Measurements from ENCODE around the gene THEM5.

The THEM5 gene

GRCh38 chr1:151827853-151828252, 25.7 kb downstream of the THEM5 start:
- no peaks in the 10 kb centered on the region for H3K9me3 ChIP-seq (ENCODE audit: insufficient read depth, low read depth, low read length)
- H4K12ac ChIP-seq (ENCODE audit: low read depth, low read length): no peak overlapping the region

GRCh38 chr1:151825751-151826660, 27.5 kb downstream of the THEM5 start:
- Histone ChIP-seq H3K4me3 (ENCODE audit: low read depth, low read length) (no peak overlapping the region), H2AFZ (ENCODE audit: insufficient read depth, low read length, poor library complexity) (no peak overlapping the region), H3K79me1 (ENCODE audit: low read length) (no peaks in the 10 kb centered on the region), H3K36me3 (ENCODE audit: control insufficient read depth in 1 of 2, insufficient read depth in 2 of 2, low read length in 2 of 2) (no peaks in the 10 kb centered on the region), H3K79me2 (ENCODE audit: control insufficient read depth, insufficient read depth, low read length, poor library complexity) (no peaks in the 10 kb centered on the region), H3K14ac (ENCODE audit: low read length) (no peak overlapping the region), H3K27ac (ENCODE audit: low read depth, low read length) (no peak overlapping the region), H3K4me2 (ENCODE audit: low read length) (no peak overlapping the region), H2BK5ac (ENCODE audit: low read depth, low read length, poor library complexity) (no peak overlapping the region), H3K18ac (ENCODE audit: low read length) (no peak overlapping the region), H2AK5ac (ENCODE audit: low read length) (no peak overlapping the region), H4K12ac (ENCODE audit: low read depth, low read length) (no peak overlapping the region), H3K27me3 (ENCODE audit: insufficient read depth, low read length) (no peaks in the 10 kb centered on the region), H3K4me1 (ENCODE audit: control insufficient read depth in 1 of 2, insufficient read depth in 2 of 2, low read length in 2 of 2) (peaks cover 4 to 5% of the 10 kb centered on the region in 2 experiments), H4K91ac (ENCODE audit: low read depth, low read length) (no peak overlapping the region), H3K9ac (ENCODE audit: low read length) (no peak overlapping the region), H3K9me3 (ENCODE audit: insufficient read depth, low read depth, low read length) (no peaks in the 10 kb centered on the region), H3K4ac (ENCODE audit: low read depth, low read length) (no peak overlapping the region), H2BK120ac (ENCODE audit: insufficient read depth, low read length, poor library complexity) (no peak overlapping the region), H4K8ac (ENCODE audit: low read depth, low read length) (no peak overlapping the region), H3K23ac (ENCODE audit: low read length) (no peak overlapping the region), H2BK12ac (ENCODE audit: low read length) (no peak overlapping the region)
- DNase-seq: no peak
- WGBS (ENCODE audit: extremely low coverage, insufficient coverage, insufficient read length): no CpG with 5 or more reads among the region's 21 CpGs

More at GRCh38 chr1:151827853-151828252, 25.7 kb downstream of the THEM5 start:
- no peak overlapping the region for H3K4me2 ChIP-seq (ENCODE audit: low read length)
- H3K27me3 ChIP-seq (ENCODE audit: insufficient read depth, low read length): no peaks in the 10 kb centered on the region
- H2BK5ac ChIP-seq (ENCODE audit: low read depth, low read length, poor library complexity): no peak overlapping the region
- no peak overlapping the region for H3K4me3 ChIP-seq (ENCODE audit: low read depth, low read length)
- H3K79me1 ChIP-seq (ENCODE audit: low read length): no peaks in the 10 kb centered on the region
- no CpG with 5 or more reads among the region's 9 CpGs for WGBS (ENCODE audit: extremely low coverage, insufficient coverage, insufficient read length)
- H3K79me2 ChIP-seq (ENCODE audit: control insufficient read depth, insufficient read depth, low read length, poor library complexity): no peaks in the 10 kb centered on the region
- no peak overlapping the region for H3K4ac ChIP-seq (ENCODE audit: low read depth, low read length)
- no peak overlapping the region for H2AFZ ChIP-seq (ENCODE audit: insufficient read depth, low read length, poor library complexity)
- H3K18ac ChIP-seq (ENCODE audit: low read length): no peak overlapping the region
- no peak overlapping the region for H3K9ac ChIP-seq (ENCODE audit: low read length)
- DNase-seq: no peak
- H4K91ac ChIP-seq (ENCODE audit: low read depth, low read length): no peak overlapping the region
- H2AK5ac ChIP-seq (ENCODE audit: low read length): no peak overlapping the region
- H4K8ac ChIP-seq (ENCODE audit: low read depth, low read length): no peak overlapping the region
- H3K27ac ChIP-seq (ENCODE audit: low read depth, low read length): no peak overlapping the region
- no peak overlapping the region for H2BK12ac ChIP-seq (ENCODE audit: low read length)
- H2BK120ac ChIP-seq (ENCODE audit: insufficient read depth, low read length, poor library complexity): no peak overlapping the region
- H3K14ac ChIP-seq (ENCODE audit: low read length): no peak overlapping the region
- no peak overlapping the region for H3K23ac ChIP-seq (ENCODE audit: low read length)
- no peaks in the 10 kb centered on the region for H3K36me3 ChIP-seq (ENCODE audit: control insufficient read depth in 1 of 2, insufficient read depth in 2 of 2, low read length in 2 of 2)
- H3K4me1 ChIP-seq (ENCODE audit: control insufficient read depth in 1 of 2, insufficient read depth in 2 of 2, low read length in 2 of 2): peaks cover 0 to under 1% of the 10 kb centered on the region in 2 experiments

GRCh38 chr1:151825204-151825603, 28.3 kb downstream of the THEM5 start:
- no peak overlapping the region for H2AK5ac ChIP-seq (ENCODE audit: low read length)
- H2BK12ac ChIP-seq (ENCODE audit: low read length): no peak overlapping the region
- no peaks in the 10 kb centered on the region for H3K27me3 ChIP-seq (ENCODE audit: insufficient read depth, low read length)
- peaks cover 4 to 5% of the 10 kb centered on the region in 2 experiments for H3K4me1 ChIP-seq (ENCODE audit: control insufficient read depth in 1 of 2, insufficient read depth in 2 of 2, low read length in 2 of 2)
- no peak overlapping the region for H3K27ac ChIP-seq (ENCODE audit: low read depth, low read length)
- no peak overlapping the region for H4K12ac ChIP-seq (ENCODE audit: low read depth, low read length)
- H2AFZ ChIP-seq (ENCODE audit: insufficient read depth, low read length, poor library complexity): no peak overlapping the region
- H4K8ac ChIP-seq (ENCODE audit: low read depth, low read length): no peak overlapping the region
- no peaks in the 10 kb centered on the region for H3K79me2 ChIP-seq (ENCODE audit: control insufficient read depth, insufficient read depth, low read length, poor library complexity)
- no peak overlapping the region for H3K9ac ChIP-seq (ENCODE audit: low read length)
- WGBS (ENCODE audit: extremely low coverage, insufficient coverage, insufficient read length): no CpG with 5 or more reads among the region's 9 CpGs
- H3K4me3 ChIP-seq (ENCODE audit: low read depth, low read length): peak overlapping the region; percentile 33
- H3K4ac ChIP-seq (ENCODE audit: low read depth, low read length): no peak overlapping the region
- H3K36me3 ChIP-seq (ENCODE audit: control insufficient read depth in 1 of 2, insufficient read depth in 2 of 2, low read length in 2 of 2): no peaks in the 10 kb centered on the region
- no peak for DNase-seq
- no peak overlapping the region for H4K91ac ChIP-seq (ENCODE audit: low read depth, low read length)
- no peak overlapping the region for H3K23ac ChIP-seq (ENCODE audit: low read length)
- H3K9me3 ChIP-seq (ENCODE audit: insufficient read depth, low read depth, low read length): no peaks in the 10 kb centered on the region
- H3K4me2 ChIP-seq (ENCODE audit: low read length): no peak overlapping the region
- no peaks in the 10 kb centered on the region for H3K79me1 ChIP-seq (ENCODE audit: low read length)
- H2BK120ac ChIP-seq (ENCODE audit: insufficient read depth, low read length, poor library complexity): no peak overlapping the region
- H3K18ac ChIP-seq (ENCODE audit: low read length): no peak overlapping the region
- no peak overlapping the region for H2BK5ac ChIP-seq (ENCODE audit: low read depth, low read length, poor library complexity)
- no peak overlapping the region for H3K14ac ChIP-seq (ENCODE audit: low read length)

- no peak overlapping the region for H3K4ac ChIP-seq (ENCODE audit: low read depth, low read length)
- no peak overlapping the region for H3K27ac ChIP-seq (ENCODE audit: low read depth, low read length)
- no peaks in the 10 kb centered on the region for H3K27me3 ChIP-seq (ENCODE audit: insufficient read depth, low read length)
- no peaks in the 10 kb centered on the region for H3K79me1 ChIP-seq (ENCODE audit: low read length)
- no peaks in the 10 kb centered on the region for H3K79me2 ChIP-seq (ENCODE audit: control insufficient read depth, insufficient read depth, low read length, poor library complexity)
- no CpG with 5 or more reads among the region's 8 CpGs for WGBS (ENCODE audit: extremely low coverage, insufficient coverage, insufficient read length)
- H4K8ac ChIP-seq (ENCODE audit: low read depth, low read length): no peak overlapping the region
- H3K23ac ChIP-seq (ENCODE audit: low read length): no peak overlapping the region
- H2BK120ac ChIP-seq (ENCODE audit: insufficient read depth, low read length, poor library complexity): no peak overlapping the region
- H3K9ac ChIP-seq (ENCODE audit: low read length): no peak overlapping the region
- peak overlapping the region; percentile 18 for H3K4me3 ChIP-seq (ENCODE audit: low read depth, low read length)
- H3K14ac ChIP-seq (ENCODE audit: low read length): no peak overlapping the region
- H4K12ac ChIP-seq (ENCODE audit: low read depth, low read length): no peak overlapping the region
- H4K91ac ChIP-seq (ENCODE audit: low read depth, low read length): no peak overlapping the region
- H2BK5ac ChIP-seq (ENCODE audit: low read depth, low read length, poor library complexity): no peak overlapping the region
- DNase-seq: no peak
- H3K36me3 ChIP-seq (ENCODE audit: control insufficient read depth in 1 of 2, insufficient read depth in 2 of 2, low read length in 2 of 2): no peaks in the 10 kb centered on the region
- no peak overlapping the region for H3K18ac ChIP-seq (ENCODE audit: low read length)
- H2AK5ac ChIP-seq (ENCODE audit: low read length): no peak overlapping the region
- H2BK12ac ChIP-seq (ENCODE audit: low read length): no peak overlapping the region
- H3K4me1 ChIP-seq (ENCODE audit: control insufficient read depth in 1 of 2, insufficient read depth in 2 of 2, low read length in 2 of 2): peaks cover 4 to 5% of the 10 kb centered on the region in 2 experiments
- H2AFZ ChIP-seq (ENCODE audit: insufficient read depth, low read length, poor library complexity): no peak overlapping the region
- no peak overlapping the region for H3K4me2 ChIP-seq (ENCODE audit: low read length)
- no peaks in the 10 kb centered on the region for H3K9me3 ChIP-seq (ENCODE audit: insufficient read depth, low read depth, low read length)
These were observed 30.3 kb downstream of the THEM5 start for GRCh38 chr1:151823175-151823574.

Data from trophoblast cell (in vitro differentiated cells and primary cell).